Osteocyte (in vitro differentiated cells): ENCODE data around the gene HRCT1. TPM values are rescaled to one million over a fixed set of nuclear protein-coding genes. Genes with fewer than 3 reads are reported as not detected.
"Not testable (repeated sequence)": the region's sequence is repeated elsewhere in the genome, so short reads cannot be mapped to it uniquely, and the experiment has no call there.

Source experiments
- DNase-seq: peaks from one replicate; pipeline ENCODE4 v3.0.0; 2021; ENCODE audit warnings: mixed read lengths; ENCODE audit not compliant: unreplicated experiment; ENCODE audit errors: extremely low spot score
- H3K27ac Mint-ChIP-seq: one replicate; pipeline ENCODE4 v1.8.0; 2021; ENCODE audit warnings: mild to moderate bottlenecking, mixed read lengths; ENCODE audit not compliant: unreplicated experiment
- H3K27me3 Mint-ChIP-seq: one replicate; pipeline ENCODE4 v1.8.0; 2021; ENCODE audit warnings: mixed read lengths; ENCODE audit not compliant: unreplicated experiment
- H3K36me3 Mint-ChIP-seq: one replicate; pipeline ENCODE4 v1.8.0; 2021; ENCODE audit warnings: mixed read lengths; ENCODE audit not compliant: unreplicated experiment
- H3K4me1 Mint-ChIP-seq: one replicate; pipeline ENCODE4 v1.8.0; 2021; ENCODE audit warnings: mixed read lengths; ENCODE audit not compliant: unreplicated experiment
- H3K4me3 Mint-ChIP-seq: one replicate; pipeline ENCODE4 v1.8.0; 2021; ENCODE audit warnings: mild to moderate bottlenecking, moderate library complexity, mixed read lengths; ENCODE audit not compliant: unreplicated experiment
- H3K9me3 Mint-ChIP-seq: one replicate; pipeline ENCODE4 v1.8.0; 2021; ENCODE audit warnings: mixed read lengths; ENCODE audit not compliant: unreplicated experiment
- CTCF ChIP-seq: fragments of 200-600 bp; sonication (generic); IDR thresholded peaks from 2 replicates; pipeline ENCODE4 v1.5.0; 2021; ENCODE audit warnings: antibody characterized with exemption, mild to moderate bottlenecking, moderate library complexity
- total RNA-seq: library from RNA; stranded (reverse); gene quantifications from 2 replicates; pipeline ENCODE4 v1.2.1, GENCODE V29; 2021

The HRCT1 gene
- total RNA-seq, 1 donor from 2014 or later: 3.7 TPM

GRCh38 chr9:35892051-35892450, 14.0 kb upstream of the HRCT1 start:
- no peak for TF ChIP-seq CTCF
- DNase-seq: no peak
- Mint-ChIP-seq H3K9me3 (no peaks in the 10 kb centered on the region), H3K27ac (no peak overlapping the region), H3K36me3 (no peaks in the 10 kb centered on the region), H3K4me3 (no peak overlapping the region), H3K27me3 (peaks cover 43% of the 10 kb centered on the region), H3K4me1 (no peaks in the 10 kb centered on the region)

DNA sequence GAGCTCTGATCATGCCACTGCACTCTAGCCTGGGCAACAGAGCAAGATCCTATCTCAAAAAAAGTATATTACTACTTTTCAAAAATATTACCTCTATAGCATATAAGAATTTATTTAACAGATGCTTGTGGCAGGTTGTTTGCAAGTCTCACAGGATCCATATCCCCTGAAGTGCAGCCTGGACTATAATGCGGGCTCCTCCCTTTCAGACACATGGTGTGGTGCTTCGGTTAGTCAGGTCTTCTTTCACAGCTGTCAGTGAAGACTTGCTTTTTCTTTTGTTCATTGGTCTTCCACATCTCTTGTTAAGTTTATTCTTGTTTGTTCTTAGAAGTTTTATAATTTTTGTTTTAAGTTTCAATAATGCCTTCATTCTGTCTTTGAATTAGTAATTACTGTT, 9.4 kb upstream of the HRCT1 start:
- Mint-ChIP-seq H3K27ac (no peak overlapping the region), H3K36me3 (no peaks in the 10 kb centered on the region), H3K9me3 (no peaks in the 10 kb centered on the region), H3K4me3 (no peak overlapping the region), H3K4me1 (no peaks in the 10 kb centered on the region), H3K27me3 (peaks cover 43% of the 10 kb centered on the region)
- no peak for DNase-seq
- TF ChIP-seq CTCF: no peak

DNA sequence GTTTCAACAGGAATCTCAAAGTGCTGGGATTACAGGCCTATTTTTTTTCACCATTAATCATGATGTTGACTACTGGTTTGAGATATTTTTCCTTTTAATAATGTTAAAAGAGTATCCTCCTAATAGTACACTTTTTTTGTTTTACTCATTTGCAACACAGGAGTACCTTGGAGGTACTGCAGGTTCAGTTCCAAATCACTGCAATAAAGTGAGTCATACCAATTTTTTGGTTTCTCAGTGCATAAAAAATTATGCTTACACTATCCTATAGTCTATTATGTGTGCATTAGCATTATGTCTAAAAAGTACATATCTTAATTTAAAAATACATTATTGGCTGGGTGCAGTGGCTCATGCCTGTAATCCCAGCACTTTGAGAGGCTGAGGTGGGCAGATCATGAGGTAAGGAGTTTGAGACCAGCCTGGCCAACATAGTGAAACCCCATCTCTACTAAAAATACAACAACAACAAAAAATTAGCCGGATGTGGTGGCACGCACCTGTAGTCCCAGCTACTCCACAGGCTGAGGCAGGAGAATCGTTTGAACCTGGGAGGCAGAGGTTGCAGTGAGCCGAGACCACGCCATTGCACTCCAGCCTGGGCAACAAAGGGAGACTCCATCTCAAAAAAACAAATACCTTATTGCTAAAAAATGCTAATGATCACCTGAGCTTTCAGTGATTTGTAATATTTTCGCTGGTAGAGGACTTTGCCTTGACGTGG, 8.5 kb upstream of the HRCT1 start:
- DNase-seq, H3K27ac Mint-ChIP-seq, H3K9me3 Mint-ChIP-seq, H3K4me3 Mint-ChIP-seq, H3K4me1 Mint-ChIP-seq, H3K36me3 Mint-ChIP-seq: not testable (repeated sequence)
- peaks cover 37% of the 10 kb centered on the region for H3K27me3 Mint-ChIP-seq

DNA sequence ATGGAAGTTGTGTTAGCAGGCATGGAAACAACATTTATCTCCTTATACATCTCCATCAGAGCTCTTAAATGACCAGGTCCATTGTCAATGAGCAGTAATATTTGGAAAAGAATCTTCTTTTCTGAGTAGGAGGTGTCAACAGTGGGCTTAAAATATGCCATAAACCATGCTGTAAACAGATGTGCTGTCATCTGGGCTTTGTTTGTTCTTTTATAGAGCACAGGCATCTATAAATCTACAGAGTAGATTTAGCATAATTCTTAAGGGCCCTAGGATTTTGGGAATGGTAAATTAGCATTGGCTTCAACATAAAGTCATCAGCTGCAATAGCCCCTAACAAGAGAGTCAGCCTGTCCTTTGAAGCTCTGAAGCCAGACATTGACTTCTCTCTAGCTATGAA, 7.7 kb upstream of the HRCT1 start:
- H3K9me3 Mint-ChIP-seq: no peaks in the 10 kb centered on the region
- H3K4me3 Mint-ChIP-seq: no peak overlapping the region
- no peak for DNase-seq
- H3K27ac Mint-ChIP-seq: no peak overlapping the region
- peaks cover 5% of the 10 kb centered on the region for H3K4me1 Mint-ChIP-seq
- H3K36me3 Mint-ChIP-seq: no peaks in the 10 kb centered on the region
- TF ChIP-seq CTCF: no peak
- H3K27me3 Mint-ChIP-seq: peaks cover 33% of the 10 kb centered on the region

- H3K4me3 Mint-ChIP-seq: no peak overlapping the region
Observed at GRCh38 chr9:35899021-35899420, 7.0 kb upstream of the HRCT1 start.

More at GRCh38 chr9:35899021-35899420, 7.0 kb upstream of the HRCT1 start:
- Mint-ChIP-seq H3K27me3 (peaks cover 28% of the 10 kb centered on the region), H3K36me3 (no peaks in the 10 kb centered on the region), H3K27ac (no peak overlapping the region), H3K4me1 (peaks cover 10% of the 10 kb centered on the region), H3K9me3 (no peaks in the 10 kb centered on the region)
- DNase-seq: no peak
- no peak for TF ChIP-seq CTCF
